HepG2 (cell line): Measurements from ENCODE around the gene TBCB. TPM values are rescaled to one million over a fixed set of nuclear protein-coding genes. Genes with fewer than 3 reads are reported as not detected.

Experiments
- CEBPG ChIP-seq: IDR thresholded peaks from 2 replicates; pipeline ENCODE4 v1.6.1; 2016
- GMEB2 ChIP-seq: IDR thresholded peaks from 2 replicates; pipeline ENCODE4 v1.6.1; 2016; ENCODE audit warnings: missing biosample characterization, missing genetic modification reagents, low read depth
- HMGXB3 ChIP-seq: sonication (generic); formaldehyde crosslinking; IDR thresholded peaks from 2 replicates; pipeline ENCODE4 v1.4.0; 2020; ENCODE audit warnings: missing genetic modification reagents, borderline replicate concordance
- MLLT10 ChIP-seq: sonication (generic); formaldehyde crosslinking; IDR thresholded peaks from 2 replicates; pipeline ENCODE4 v1.4.0; 2020; ENCODE audit warnings: missing genetic modification reagents
- PHF20 ChIP-seq: sonication (generic); formaldehyde crosslinking; IDR thresholded peaks from 2 replicates; pipeline ENCODE4 v1.5.0; 2020; ENCODE audit warnings: mild to moderate bottlenecking, missing genetic modification reagents
- PPARG ChIP-seq: conservative IDR thresholded peaks from 2 replicates; pipeline ENCODE4 v1.6.1; 2016; ENCODE audit warnings: missing biosample characterization, missing genetic modification reagents
- RAD21 ChIP-seq: fragments of 450-650 bp; formaldehyde crosslinking; IDR thresholded peaks from 2 replicates; pipeline ENCODE4 v1.5.0; 2020; ENCODE audit warnings: mild to moderate bottlenecking
- SAFB2 ChIP-seq: sonication (generic); formaldehyde crosslinking; IDR thresholded peaks from 2 replicates; pipeline ENCODE4 v1.5.1; 2020; ENCODE audit warnings: missing genetic modification reagents, low read depth, mild to moderate bottlenecking, borderline replicate concordance
- SCMH1 ChIP-seq: sonication (generic); formaldehyde crosslinking; IDR thresholded peaks from 2 replicates; pipeline ENCODE4 v1.9.0; 2021; ENCODE audit warnings: missing genetic modification reagents, mild to moderate bottlenecking, borderline replicate concordance
- SIX4 ChIP-seq: sonication (generic); formaldehyde crosslinking; IDR thresholded peaks from 2 replicates; pipeline ENCODE4 v1.4.0; 2020; ENCODE audit warnings: missing genetic modification reagents
- SRSF1 ChIP-seq: fragments of 200-400 bp; formaldehyde crosslinking; optimal IDR thresholded peaks from 2 replicates; pipeline ENCODE3; 2017; ENCODE audit warnings: mild to moderate bottlenecking, low read depth, low read length, moderate library complexity
- TEAD2 ChIP-seq: sonication (generic); formaldehyde crosslinking; IDR thresholded peaks from 2 replicates; pipeline ENCODE4 v1.9.0; 2021; ENCODE audit warnings: missing genetic modification reagents
- THAP11 ChIP-seq: IDR thresholded peaks from 2 replicates; pipeline ENCODE4 v1.6.1; 2016; ENCODE audit warnings: missing biosample characterization, missing genetic modification reagents
- UBTF ChIP-seq: sonication (generic); formaldehyde crosslinking; IDR thresholded peaks from 2 replicates; pipeline ENCODE4 v1.4.0; 2020; ENCODE audit warnings: mild to moderate bottlenecking, missing genetic modification reagents
- ZGPAT ChIP-seq: IDR thresholded peaks from 2 replicates; pipeline ENCODE4 v1.6.1; 2016; ENCODE audit warnings: mild to moderate bottlenecking
- ZNF432 ChIP-seq: sonication (generic); formaldehyde crosslinking; IDR thresholded peaks from 2 replicates; pipeline ENCODE4 v1.5.0; 2020; ENCODE audit warnings: missing genetic modification reagents, mild to moderate bottlenecking, borderline replicate concordance
- ZNF564 ChIP-seq: sonication (generic); formaldehyde crosslinking; IDR thresholded peaks from 2 replicates; pipeline ENCODE4 v1.8.1; 2023; ENCODE audit warnings: mild to moderate bottlenecking, missing genetic modification reagents
- ZNF572 ChIP-seq: sonication (generic); formaldehyde crosslinking; IDR thresholded peaks from 2 replicates; pipeline ENCODE4 v1.5.1; 2020; ENCODE audit warnings: mild to moderate bottlenecking, missing genetic modification reagents
- ZNF749 ChIP-seq: sonication (generic); formaldehyde crosslinking; IDR thresholded peaks from 2 replicates; pipeline ENCODE4 v1.8.0; 2022; ENCODE audit warnings: mild to moderate bottlenecking, missing genetic modification reagents, moderate library complexity, borderline replicate concordance
- ZNF775 ChIP-seq: sonication (generic); formaldehyde crosslinking; IDR thresholded peaks from 2 replicates; pipeline ENCODE4 v1.4.0; 2020; ENCODE audit warnings: missing genetic modification reagents, mild to moderate bottlenecking, moderate library complexity, borderline replicate concordance
- polyA plus RNA-seq, 8 experiments: library from polyadenylated mRNA; depleted of rRNA in 3 of 8; stranded (reverse) in 7 of 8; unstranded in 1 of 8; fragments of >200 nt; fragmentation: Illumina TruSeq in 4 of 8; extraction: Trizol in 4 of 8; gene quantifications; 2 replicates each; pipeline versions ENCODE4 v1.2.1 to v1.2.3, GENCODE V29; 2011 to 2016; ENCODE audit warnings: low read depth in 4 of 8, missing spikeins in 1 of 8, mixed read lengths in 1 of 8; ENCODE audit not compliant: insufficient read depth in 1 of 8
- total RNA-seq, 5 experiments: library from RNA; depleted of rRNA; stranded (reverse); fragments of >200 nt; fragmentation: Illumina TruSeq; extraction: Trizol; gene quantifications; 2 replicates each; pipeline ENCODE4 v1.2.3, GENCODE V29; 2016; ENCODE audit warnings: low read depth in 1 of 5

The TBCB gene
- total and polyA plus RNA-seq, 2 of the 13 experiments (the other 11 are each of a cell fraction or from before 2014, with no cell fraction given): 271 to 276 TPM

- peak; percentile 86 for TF ChIP-seq UBTF (CRISPR knock-in tag)
- TF ChIP-seq MLLT10 (CRISPR knock-in tag): no peak
- no peak for TF ChIP-seq SCMH1
- TF ChIP-seq CEBPG (CRISPR knock-in tag): no peak
- TF ChIP-seq SIX4: 0 out of 2 replicates have a peak, but pooled peaks have one; percentile 40
- peak; percentile 87 for TF ChIP-seq THAP11
- TF ChIP-seq TEAD2 (CRISPR knock-in tag): no peak
- peak; percentile 71 for TF ChIP-seq SRSF1
- no peak for TF ChIP-seq ZNF432 (CRISPR knock-in tag)
- peak; percentile 55; the same call in 1 of the 2 replicates for TF ChIP-seq PPARG
- peak; percentile 86 for TF ChIP-seq ZNF564 (CRISPR knock-in tag)
- peak; percentile 90 for TF ChIP-seq ZGPAT (CRISPR knock-in tag)
- TF ChIP-seq GMEB2 (CRISPR knock-in tag): no peak
- peak; percentile 79; the same call in 1 of the 2 replicates for TF ChIP-seq ZNF749 (CRISPR knock-in tag)
- TF ChIP-seq SAFB2: 0 out of 2 replicates have a peak, but pooled peaks have one; percentile 15
- no peak for TF ChIP-seq HMGXB3 (CRISPR knock-in tag)
- no peak; the same call in 1 of the 2 replicates for TF ChIP-seq ZNF775
- no peak for TF ChIP-seq RAD21 (CRISPR knock-in tag)
- no peak for TF ChIP-seq ZNF572 (CRISPR knock-in tag)
- peak; percentile 41 for TF ChIP-seq PHF20 (CRISPR knock-in tag)
Measured at GRCh38 chr19:36120092-36120983, 5.1 kb downstream of the TBCB start (continued).
